DMS53 treated with DMSO at 0.1 percent for 48 hours (cell line): ENCODE results near the gene ZMYND10.

Experiments used
- DNase-seq: peaks from one replicate; lab custom pipeline; 2025; ENCODE audit not compliant: unreplicated experiment; lab: John Stamatoyannopoulos, UW

Gene ZMYND10

GRCh38 chr3:50350213-50350526 lies 4.6 kb upstream of the ZMYND10 start:
- no peak for DNase-seq

GRCh38 chr3:50347187-50347813 lies 1.8 kb upstream of the ZMYND10 start:
- peak; percentile 44 for DNase-seq

- DNase-seq: no peak
These were observed 524 bp downstream of the ZMYND10 start for GRCh38 chr3:50345008-50345407.

- DNase-seq: no peak
These were observed 2.5 kb downstream of the ZMYND10 start for GRCh38 chr3:50342813-50343633.

- DNase-seq: no peak
These were observed 3.4 kb downstream of the ZMYND10 start for GRCh38 chr3:50341996-50342650.

GRCh38 chr3:50341537-50341936 lies 4.0 kb downstream of the ZMYND10 start:
- DNase-seq: no peak

- no peak for DNase-seq
These were observed 4.8 kb downstream of the ZMYND10 start, which contains the start of gene RASSF1 for GRCh38 chr3:50340448-50341329. Gene RASSF1, minus strand, starts transcription at chr3:50340836. Its CDS starts 31 bp downstream, at chr3:50340805.

GRCh38 chr3:50340147-50340447 lies 5.4 kb downstream of the ZMYND10 start:
- no peak for DNase-seq

- no peak for DNase-seq
These were observed 5.9 kb downstream of the ZMYND10 start for GRCh38 chr3:50339485-50340146.

- DNase-seq: no peak
These were observed 6.6 kb downstream of the ZMYND10 start for GRCh38 chr3:50338965-50339364.

GRCh38 chr3:50337175-50337861 lies 8.2 kb downstream of the ZMYND10 start:
- peak; percentile 74 for DNase-seq

GRCh38 chr3:50336452-50337174 lies 8.9 kb downstream of the ZMYND10 start:
- no peak for DNase-seq

GRCh38 chr3:50334339-50335075 lies 11.0 kb downstream of the ZMYND10 start:
- DNase-seq: no peak

GRCh38 chr3:50333744-50334328 lies 11.7 kb downstream of the ZMYND10 start:
- DNase-seq: no peak

GRCh38 chr3:50331364-50331907 lies 14.1 kb downstream of the ZMYND10 start:
- DNase-seq: no peak

- no peak for DNase-seq
These were observed 15.2 kb downstream of the ZMYND10 start for GRCh38 chr3:50330330-50330729.

GRCh38 chr3:50327943-50328691 lies 17.4 kb downstream of the ZMYND10 start, which contains the start of gene TUSC2:
Gene TUSC2, minus strand, starts transcription at chr3:50328223. Its CDS starts 124 bp downstream, at chr3:50328099.
- DNase-seq: peak; percentile 56
